DOHH2 (cell line): ENCODE data around the gene RHOT1.

Experiments used
- H3F3A ChIP-seq: fragments of 200-600 bp; sonication (generic), shearing (Covaris generic); 2 replicates; pipeline ENCODE4 v1.6.0; 2016; ENCODE audit warnings: antibody characterized with exemption, mild to moderate bottlenecking; ENCODE audit not compliant: control insufficient read depth, insufficient read depth
- H3K27ac ChIP-seq: fragments of 200-600 bp; sonication (generic); 2 replicates; pipeline ENCODE4 v1.5.1; 2014; ENCODE audit warnings: low read depth, mild to moderate bottlenecking, low read length, moderate library complexity
- H3K27me3 ChIP-seq: fragments of 200-600 bp; sonication (generic); 2 replicates; pipeline ENCODE4 v1.6.1; 2014; ENCODE audit warnings: mild to moderate bottlenecking, low read length, mixed read lengths; ENCODE audit not compliant: control insufficient read depth
- H3K36me3 ChIP-seq: fragments of 200-600 bp; sonication (generic); 2 replicates; pipeline ENCODE4 v1.6.1; 2014; ENCODE audit warnings: mild to moderate bottlenecking, low read length, moderate library complexity, mixed read lengths; ENCODE audit not compliant: control insufficient read depth
- H3K4me1 ChIP-seq: fragments of 200-600 bp; sonication (generic); 2 replicates; pipeline ENCODE4 v1.6.1; 2014; ENCODE audit warnings: mild to moderate bottlenecking, low read length, mixed read lengths; ENCODE audit not compliant: control insufficient read depth
- H3K4me2 ChIP-seq: fragments of 200-600 bp; sonication (generic); 2 replicates; pipeline ENCODE4 v1.6.0; 2014; ENCODE audit warnings: mild to moderate bottlenecking, low read length, moderate library complexity
- H3K4me3 ChIP-seq: fragments of 200-600 bp; sonication (generic); 2 replicates; pipeline ENCODE4 v1.5.1; 2014; ENCODE audit warnings: mild to moderate bottlenecking, low read length, mixed read lengths
- H3K79me2 ChIP-seq: fragments of 200-600 bp; sonication (generic); 2 replicates; pipeline ENCODE4 v1.6.1; 2014; ENCODE audit warnings: mild to moderate bottlenecking, low read length, mixed read lengths; ENCODE audit not compliant: control insufficient read depth
- H3K9me2 ChIP-seq: fragments of 200-600 bp; sonication (generic); replicated peaks from 2 replicates; pipeline ENCODE4 v1.6.1; 2014; ENCODE audit warnings: mild to moderate bottlenecking, low read length, mixed read lengths; ENCODE audit not compliant: control insufficient read depth
- H3K9me3 ChIP-seq: fragments of 200-600 bp; sonication (generic); 2 replicates; pipeline ENCODE4 v1.6.1; 2014; ENCODE audit warnings: antibody characterized with exemption, low read length, mixed read lengths; ENCODE audit not compliant: control insufficient read depth, insufficient read depth
- H4K20me1 ChIP-seq: fragments of 200-600 bp; sonication (generic); 2 replicates; pipeline ENCODE4 v1.6.0; 2014; ENCODE audit warnings: low read depth, mild to moderate bottlenecking, antibody characterized with exemption, low read length, moderate library complexity; ENCODE audit not compliant: control insufficient read depth, insufficient read depth
- EZH2phosphoT487 ChIP-seq: fragments of 200-600 bp; sonication (generic); IDR thresholded peaks from 2 replicates; pipeline ENCODE4 v1.6.1; 2017; ENCODE audit warnings: borderline replicate concordance, mild to moderate bottlenecking, antibody characterized with exemption, low read length, moderate library complexity, mixed read lengths
- TF ChIP-seq, protein P1 (sequence below): fragments of 200-600 bp; sonication (generic); IDR thresholded peaks from one replicate; pipeline ENCODE4 v1.5.1; 2014; ENCODE audit warnings: antibody characterized with exemption, mild to moderate bottlenecking, low read depth, low read length; ENCODE audit not compliant: poor library complexity, severe bottlenecking

The RHOT1 gene

GRCh38 chr17:32150358-32150757, 8.1 kb downstream of the RHOT1 start:
- Histone ChIP-seq H3K4me3 (no peak overlapping the region), H3K27me3 (no peaks in the 10 kb centered on the region), H3K79me2 (peaks cover 57% of the 10 kb centered on the region), H3K9me2 (no peaks in the 10 kb centered on the region), H3K36me3 (peaks cover 23% of the 10 kb centered on the region), H3K9me3 (no peaks in the 10 kb centered on the region), H3F3A (no peaks in the 10 kb centered on the region), H3K4me1 (no peaks in the 10 kb centered on the region), H3K4me2 (no peak overlapping the region), H3K27ac (no peak overlapping the region), H4K20me1 (no peaks in the 10 kb centered on the region)
- TF ChIP-seq, protein P1, sequence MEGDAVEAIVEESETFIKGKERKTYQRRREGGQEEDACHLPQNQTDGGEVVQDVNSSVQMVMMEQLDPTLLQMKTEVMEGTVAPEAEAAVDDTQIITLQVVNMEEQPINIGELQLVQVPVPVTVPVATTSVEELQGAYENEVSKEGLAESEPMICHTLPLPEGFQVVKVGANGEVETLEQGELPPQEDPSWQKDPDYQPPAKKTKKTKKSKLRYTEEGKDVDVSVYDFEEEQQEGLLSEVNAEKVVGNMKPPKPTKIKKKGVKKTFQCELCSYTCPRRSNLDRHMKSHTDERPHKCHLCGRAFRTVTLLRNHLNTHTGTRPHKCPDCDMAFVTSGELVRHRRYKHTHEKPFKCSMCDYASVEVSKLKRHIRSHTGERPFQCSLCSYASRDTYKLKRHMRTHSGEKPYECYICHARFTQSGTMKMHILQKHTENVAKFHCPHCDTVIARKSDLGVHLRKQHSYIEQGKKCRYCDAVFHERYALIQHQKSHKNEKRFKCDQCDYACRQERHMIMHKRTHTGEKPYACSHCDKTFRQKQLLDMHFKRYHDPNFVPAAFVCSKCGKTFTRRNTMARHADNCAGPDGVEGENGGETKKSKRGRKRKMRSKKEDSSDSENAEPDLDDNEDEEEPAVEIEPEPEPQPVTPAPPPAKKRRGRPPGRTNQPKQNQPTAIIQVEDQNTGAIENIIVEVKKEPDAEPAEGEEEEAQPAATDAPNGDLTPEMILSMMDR, result no peak
- TF ChIP-seq EZH2phosphoT487, result no peak

DNA sequence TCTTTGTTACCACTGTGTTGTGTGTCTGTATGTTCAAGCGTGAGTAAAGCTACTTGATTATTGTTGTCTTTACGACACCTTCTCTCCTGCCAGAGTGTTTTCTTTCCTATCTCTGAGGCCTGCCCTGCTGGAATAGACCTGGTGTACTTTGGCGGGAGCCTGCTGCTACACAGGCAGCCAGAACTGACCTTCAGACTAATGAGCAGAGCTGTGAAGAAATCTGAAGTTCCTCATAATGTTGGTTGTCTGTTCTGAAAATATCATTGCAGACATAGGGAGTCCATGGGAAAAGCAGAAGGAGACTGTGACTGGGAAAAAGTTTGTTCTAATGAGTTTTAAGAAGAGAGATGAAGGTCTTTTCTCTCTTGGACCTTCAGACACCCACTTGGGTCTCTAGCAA, 9.8 kb downstream of the RHOT1 start:
- no peaks in the 10 kb centered on the region for H4K20me1 ChIP-seq
- H3F3A ChIP-seq, result no peaks in the 10 kb centered on the region
- H3K79me2 ChIP-seq, result peaks cover 48% of the 10 kb centered on the region
- no peaks in the 10 kb centered on the region for H3K27me3 ChIP-seq
- TF ChIP-seq, protein P1, result no peak
- TF ChIP-seq EZH2phosphoT487, result no peak
- H3K4me1 ChIP-seq, result no peaks in the 10 kb centered on the region
- no peak overlapping the region for H3K4me2 ChIP-seq
- H3K9me3 ChIP-seq, result no peaks in the 10 kb centered on the region
- peaks cover 23% of the 10 kb centered on the region for H3K36me3 ChIP-seq
- H3K27ac ChIP-seq, result no peak overlapping the region
- H3K9me2 ChIP-seq, result no peaks in the 10 kb centered on the region
- H3K4me3 ChIP-seq, result no peak overlapping the region

GRCh38 chr17:32155896-32156295, 13.6 kb downstream of the RHOT1 start:
- H4K20me1 ChIP-seq, result no peaks in the 10 kb centered on the region
- H3K27me3 ChIP-seq, result no peaks in the 10 kb centered on the region
- TF ChIP-seq, protein P1, result no peak
- TF ChIP-seq EZH2phosphoT487, result no peak
- H3K4me1 ChIP-seq, result no peaks in the 10 kb centered on the region
- H3K27ac ChIP-seq, result no peak overlapping the region
- no peaks in the 10 kb centered on the region for H3K9me2 ChIP-seq
- peaks cover 23% of the 10 kb centered on the region for H3K79me2 ChIP-seq
- peaks cover 30% of the 10 kb centered on the region for H3K36me3 ChIP-seq
- H3K4me3 ChIP-seq, result no peak overlapping the region
- no peak overlapping the region for H3K4me2 ChIP-seq
- H3K9me3 ChIP-seq, result no peaks in the 10 kb centered on the region
- no peaks in the 10 kb centered on the region for H3F3A ChIP-seq

DNA sequence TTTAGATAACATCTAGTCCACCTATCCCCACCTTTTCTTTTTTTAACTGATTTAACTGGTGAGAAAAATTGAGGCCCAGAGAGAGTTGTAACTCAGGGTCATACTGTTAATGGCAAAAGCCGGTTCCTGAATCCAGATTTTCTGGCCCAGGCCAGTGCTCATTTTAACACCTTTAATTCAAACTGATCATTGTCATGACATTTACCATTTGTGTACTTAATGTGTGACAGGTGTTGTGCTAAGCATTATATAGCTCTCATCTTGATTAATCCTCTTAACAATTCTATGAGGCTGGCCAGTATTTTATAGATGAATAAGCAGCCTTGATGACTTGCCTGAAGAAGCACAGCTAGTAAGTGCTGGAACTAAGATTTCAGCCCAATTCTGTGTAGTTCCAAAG, 14.4 kb downstream of the RHOT1 start:
- Histone ChIP-seq H4K20me1 (no peaks in the 10 kb centered on the region), H3K4me3 (no peak overlapping the region), H3K36me3 (peaks cover 32% of the 10 kb centered on the region), H3K9me2 (no peaks in the 10 kb centered on the region), H3K79me2 (peaks cover 18% of the 10 kb centered on the region), H3F3A (no peaks in the 10 kb centered on the region), H3K4me1 (no peaks in the 10 kb centered on the region), H3K9me3 (no peaks in the 10 kb centered on the region), H3K27ac (no peak overlapping the region), H3K27me3 (no peaks in the 10 kb centered on the region), H3K4me2 (no peak overlapping the region)
- TF ChIP-seq EZH2phosphoT487, result no peak
- TF ChIP-seq, protein P1, result no peak
